ENCODE measurements around the gene MEGF11. TPM values are rescaled to one million over a fixed set of nuclear protein-coding genes. Genes with fewer than 3 reads are reported as not detected.

The MEGF11 gene
- total RNA-seq, 1 donor from 2014 or later, result 0.35 TPM

GRCh38 chr15:66215811-66216210 lies 37.7 kb downstream of the MEGF11 start:
- DNase-seq (ENCODE audit: low spot score), result no peak

GRCh38 chr15:66214246-66214645 lies 39.3 kb downstream of the MEGF11 start:
- no peak for DNase-seq (ENCODE audit: low spot score)

- DNase-seq (ENCODE audit: low spot score), result no peak
Observed at GRCh38 chr15:66212563-66212921, 41.0 kb downstream of the MEGF11 start.

GRCh38 chr15:66211670-66212562 lies 41.6 kb downstream of the MEGF11 start:
- no peak for DNase-seq (ENCODE audit: low spot score)

- DNase-seq (ENCODE audit: low spot score), result no peak
Observed at GRCh38 chr15:66210684-66211083, 42.9 kb downstream of the MEGF11 start.

- no peak for DNase-seq (ENCODE audit: low spot score)
Observed at GRCh38 chr15:66198757-66199156, 54.8 kb downstream of the MEGF11 start.

GRCh38 chr15:66196602-66197001 lies 56.9 kb downstream of the MEGF11 start:
- DNase-seq (ENCODE audit: low spot score), result no peak

- no peak for DNase-seq (ENCODE audit: low spot score)
Observed at GRCh38 chr15:66195621-66196230, 57.8 kb downstream of the MEGF11 start.

GRCh38 chr15:66193066-66193465 lies 60.5 kb downstream of the MEGF11 start:
- no peak for DNase-seq (ENCODE audit: low spot score)

- no peak for DNase-seq (ENCODE audit: low spot score)
Observed at GRCh38 chr15:66190746-66191145, 62.8 kb downstream of the MEGF11 start.

GRCh38 chr15:66189291-66189690 lies 64.3 kb downstream of the MEGF11 start:
- DNase-seq (ENCODE audit: low spot score), result no peak

GRCh38 chr15:66188464-66188863 lies 65.1 kb downstream of the MEGF11 start:
- no peak for DNase-seq (ENCODE audit: low spot score)

- DNase-seq (ENCODE audit: low spot score), result no peak
Observed at GRCh38 chr15:66187271-66187670, 66.3 kb downstream of the MEGF11 start.

GRCh38 chr15:66186049-66186825 lies 67.3 kb downstream of the MEGF11 start:
- DNase-seq (ENCODE audit: low spot score), result no peak

- no peak for DNase-seq (ENCODE audit: low spot score)
Observed at GRCh38 chr15:66184936-66185790, 68.4 kb downstream of the MEGF11 start.

GRCh38 chr15:66184492-66184891 lies 69.1 kb downstream of the MEGF11 start:
- no peak for DNase-seq (ENCODE audit: low spot score)

GRCh38 chr15:66180531-66181097 lies 72.9 kb downstream of the MEGF11 start:
- DNase-seq (ENCODE audit: low spot score), result no peak

GRCh38 chr15:66178531-66178910 lies 75.0 kb downstream of the MEGF11 start:
- DNase-seq (ENCODE audit: low spot score), result no peak

- DNase-seq (ENCODE audit: low spot score), result no peak
Observed at GRCh38 chr15:66172324-66172980, 81.1 kb downstream of the MEGF11 start.

- no peak for DNase-seq (ENCODE audit: low spot score)
Observed at GRCh38 chr15:66171841-66172240, 81.7 kb downstream of the MEGF11 start.

- no peak for DNase-seq (ENCODE audit: low spot score)
Observed at GRCh38 chr15:66170716-66171115, 82.8 kb downstream of the MEGF11 start.

Measured in mucosa of gallbladder (tissue), 1 donor.